Measurements from ENCODE around the gene GCH1.
"Not testable (repeated sequence)": the region's sequence is repeated elsewhere in the genome, so short reads cannot be mapped to it uniquely, and the experiment has no call there.

Gene GCH1

DNA sequence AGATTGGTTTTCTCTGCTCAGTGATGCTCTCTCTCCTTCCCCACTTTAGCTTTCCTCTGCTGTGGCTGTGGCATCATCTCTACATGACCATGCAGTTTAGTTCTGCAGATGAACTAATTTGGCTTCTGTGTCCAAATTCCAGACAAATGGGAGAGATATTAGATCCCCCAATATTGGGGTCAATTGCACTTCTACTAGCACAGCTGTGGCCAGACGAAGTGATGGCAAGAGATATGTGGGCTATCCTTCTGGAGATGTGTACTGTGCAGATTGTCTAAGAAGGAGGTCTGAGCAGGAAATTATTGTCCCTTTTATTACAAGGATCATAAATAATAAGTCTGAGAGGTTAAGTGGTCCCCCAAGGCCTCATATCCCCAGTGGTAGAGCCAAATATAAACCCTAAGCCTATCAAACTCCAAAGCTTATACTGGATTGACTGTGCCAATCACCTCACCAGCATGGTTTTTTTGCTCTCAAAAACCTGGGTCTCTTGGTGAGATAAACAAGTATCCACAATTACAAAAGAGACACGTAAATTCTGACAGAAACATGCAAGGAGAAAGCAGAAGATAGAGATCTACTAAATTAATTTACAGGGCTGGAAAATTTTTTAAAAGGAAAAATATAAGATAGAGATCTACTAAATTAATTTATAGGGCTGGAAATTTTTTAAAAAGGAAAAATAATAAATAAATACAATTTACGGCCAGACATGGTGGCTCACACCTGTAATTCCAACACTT lies 29.1 kb upstream of the GCH1 start:
- Histone ChIP-seq H3K4me1 (ENCODE audit: insufficient read depth, poor library complexity, severe bottlenecking) (no peaks in the 10 kb centered on the region), H3K36me3 (ENCODE audit: low read depth) (no peaks in the 10 kb centered on the region; the same call in 1 of the 2 replicates), H3K4me3 (ENCODE audit: severe bottlenecking) (no peak overlapping the region), H3K27me3 (ENCODE audit: insufficient read depth, poor library complexity, severe bottlenecking) (no peaks in the 10 kb centered on the region), H3K9me3 (ENCODE audit: severe bottlenecking) (no peaks in the 10 kb centered on the region), H3K27ac (ENCODE audit: poor library complexity, severe bottlenecking) (no peak overlapping the region)
- no peak for DNase-seq (ENCODE audit: low spot score)
- ATAC-seq (ENCODE audit: low read depth), result no peak
- TF ChIP-seq, protein P1, sequence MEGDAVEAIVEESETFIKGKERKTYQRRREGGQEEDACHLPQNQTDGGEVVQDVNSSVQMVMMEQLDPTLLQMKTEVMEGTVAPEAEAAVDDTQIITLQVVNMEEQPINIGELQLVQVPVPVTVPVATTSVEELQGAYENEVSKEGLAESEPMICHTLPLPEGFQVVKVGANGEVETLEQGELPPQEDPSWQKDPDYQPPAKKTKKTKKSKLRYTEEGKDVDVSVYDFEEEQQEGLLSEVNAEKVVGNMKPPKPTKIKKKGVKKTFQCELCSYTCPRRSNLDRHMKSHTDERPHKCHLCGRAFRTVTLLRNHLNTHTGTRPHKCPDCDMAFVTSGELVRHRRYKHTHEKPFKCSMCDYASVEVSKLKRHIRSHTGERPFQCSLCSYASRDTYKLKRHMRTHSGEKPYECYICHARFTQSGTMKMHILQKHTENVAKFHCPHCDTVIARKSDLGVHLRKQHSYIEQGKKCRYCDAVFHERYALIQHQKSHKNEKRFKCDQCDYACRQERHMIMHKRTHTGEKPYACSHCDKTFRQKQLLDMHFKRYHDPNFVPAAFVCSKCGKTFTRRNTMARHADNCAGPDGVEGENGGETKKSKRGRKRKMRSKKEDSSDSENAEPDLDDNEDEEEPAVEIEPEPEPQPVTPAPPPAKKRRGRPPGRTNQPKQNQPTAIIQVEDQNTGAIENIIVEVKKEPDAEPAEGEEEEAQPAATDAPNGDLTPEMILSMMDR (IDR thresholded peaks at IDR 0.05; ENCODE audit: poor library complexity, severe bottlenecking), result no peak

DNA sequence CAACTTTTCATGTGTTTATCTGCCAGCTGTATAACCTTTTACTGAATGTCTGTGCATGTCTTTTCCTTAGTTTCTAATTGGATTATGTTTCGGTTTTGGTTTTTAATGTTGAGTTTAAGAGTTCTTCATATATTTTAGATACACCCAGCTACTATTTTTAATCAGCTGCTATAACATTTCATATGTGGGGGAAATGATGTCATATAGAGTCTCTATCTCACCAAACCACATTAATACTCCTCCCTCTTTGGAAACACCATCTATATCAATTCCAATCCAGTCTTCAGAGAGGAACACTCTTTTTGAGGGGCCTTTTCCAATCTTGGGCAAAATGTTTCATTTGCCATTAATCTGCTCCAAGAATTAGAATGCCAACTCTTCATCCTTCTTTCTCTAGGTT lies 28.5 kb upstream of the GCH1 start:
- H3K36me3 ChIP-seq (ENCODE audit: low read depth), result no peaks in the 10 kb centered on the region
- TF ChIP-seq, protein P1 (IDR thresholded peaks at IDR 0.05; ENCODE audit: poor library complexity, severe bottlenecking), result no peak
- DNase-seq (ENCODE audit: low spot score) (no peak), ATAC-seq (ENCODE audit: low read depth) (no peak)
- H3K4me1 ChIP-seq (ENCODE audit: insufficient read depth, poor library complexity, severe bottlenecking), result no peaks in the 10 kb centered on the region
- no peak overlapping the region for H3K27ac ChIP-seq (ENCODE audit: poor library complexity, severe bottlenecking)
- H3K9me3 ChIP-seq (ENCODE audit: severe bottlenecking), result no peaks in the 10 kb centered on the region
- H3K4me3 ChIP-seq (ENCODE audit: severe bottlenecking), result no peak overlapping the region
- H3K27me3 ChIP-seq (ENCODE audit: insufficient read depth, poor library complexity, severe bottlenecking), result no peaks in the 10 kb centered on the region

- Histone ChIP-seq H3K9me3 (ENCODE audit: severe bottlenecking) (no peaks in the 10 kb centered on the region), H3K27me3 (ENCODE audit: insufficient read depth, poor library complexity, severe bottlenecking) (no peaks in the 10 kb centered on the region), H3K27ac (ENCODE audit: poor library complexity, severe bottlenecking) (no peak overlapping the region), H3K4me3 (ENCODE audit: severe bottlenecking) (no peak overlapping the region), H3K4me1 (ENCODE audit: insufficient read depth, poor library complexity, severe bottlenecking) (no peaks in the 10 kb centered on the region), H3K36me3 (ENCODE audit: low read depth) (no peaks in the 10 kb centered on the region)
- DNase-seq (ENCODE audit: low spot score), result no peak
- TF ChIP-seq, protein P1 (IDR thresholded peaks at IDR 0.05; ENCODE audit: poor library complexity, severe bottlenecking), result no peak
- no peak for ATAC-seq (ENCODE audit: low read depth)
Measured at GRCh38 chr14:54929556-54929955, 26.9 kb upstream of the GCH1 start.

- no peak overlapping the region for H3K27ac ChIP-seq (ENCODE audit: poor library complexity, severe bottlenecking)
- H3K36me3 ChIP-seq (ENCODE audit: low read depth), result no peaks in the 10 kb centered on the region
- no peaks in the 10 kb centered on the region for H3K4me1 ChIP-seq (ENCODE audit: insufficient read depth, poor library complexity, severe bottlenecking)
- no peak overlapping the region for H3K4me3 ChIP-seq (ENCODE audit: severe bottlenecking)
- no peaks in the 10 kb centered on the region for H3K9me3 ChIP-seq (ENCODE audit: severe bottlenecking)
- DNase-seq (ENCODE audit: low spot score) (no peak), ATAC-seq (ENCODE audit: low read depth) (no peak)
- TF ChIP-seq, protein P1 (IDR thresholded peaks at IDR 0.05; ENCODE audit: poor library complexity, severe bottlenecking), result no peak
- H3K27me3 ChIP-seq (ENCODE audit: insufficient read depth, poor library complexity, severe bottlenecking), result no peaks in the 10 kb centered on the region
Measured at GRCh38 chr14:54928216-54928615, 25.6 kb upstream of the GCH1 start.

GRCh38 chr14:54927551-54927950 lies 24.9 kb upstream of the GCH1 start:
- H3K36me3 ChIP-seq (ENCODE audit: low read depth), result no peaks in the 10 kb centered on the region

GRCh38 chr14:54926570-54926969 lies 23.9 kb upstream of the GCH1 start:
- not testable (repeated sequence) for H3K9me3 ChIP-seq (ENCODE audit: severe bottlenecking); H3K4me1 ChIP-seq (ENCODE audit: insufficient read depth, poor library complexity, severe bottlenecking); H3K36me3 ChIP-seq (ENCODE audit: low read depth); H3K4me3 ChIP-seq (ENCODE audit: severe bottlenecking); H3K27me3 ChIP-seq (ENCODE audit: insufficient read depth, poor library complexity, severe bottlenecking); DNase-seq (ENCODE audit: low spot score); H3K27ac ChIP-seq (ENCODE audit: poor library complexity, severe bottlenecking)
- ATAC-seq (ENCODE audit: low read depth), result 0 out of 3 replicates have a peak, but pooled peaks have one; percentile 31

More at GRCh38 chr14:54927551-54927950, 24.9 kb upstream of the GCH1 start:
- TF ChIP-seq, protein P1 (IDR thresholded peaks at IDR 0.05; ENCODE audit: poor library complexity, severe bottlenecking), result no peak
- Histone ChIP-seq H3K27ac (ENCODE audit: poor library complexity, severe bottlenecking) (no peak overlapping the region), H3K4me3 (ENCODE audit: severe bottlenecking) (no peak overlapping the region), H3K9me3 (ENCODE audit: severe bottlenecking) (no peaks in the 10 kb centered on the region), H3K27me3 (ENCODE audit: insufficient read depth, poor library complexity, severe bottlenecking) (no peaks in the 10 kb centered on the region), H3K4me1 (ENCODE audit: insufficient read depth, poor library complexity, severe bottlenecking) (no peaks in the 10 kb centered on the region)
- ATAC-seq (ENCODE audit: low read depth), result no peak
- no peak for DNase-seq (ENCODE audit: low spot score)
